ENCODE data around the gene ZNF778. TPM values are rescaled to one million over a fixed set of nuclear protein-coding genes. Genes with fewer than 3 reads are reported as not detected.

Gene ZNF778
- total and polyA plus RNA-seq, 2 experiments from 2014 or later, result 1.3 to 2.9 TPM

- Histone ChIP-seq H3K4me2 (no peak overlapping the region), H3K9me2 (replicated peaks; ENCODE audit: insufficient read depth) (no peaks in the 10 kb centered on the region), H3K4me1 (ENCODE audit: insufficient read depth) (no peaks in the 10 kb centered on the region), H3K36me3 (replicated peaks; ENCODE audit: insufficient read depth, low read depth) (no peaks in the 10 kb centered on the region), H3K4me3 (no peak overlapping the region), H3K27ac (no peak overlapping the region), H2AFZ (no peak overlapping the region), H3K9me3 (ENCODE audit: low read depth) (no peaks in the 10 kb centered on the region), H3K27me3 (no peaks in the 10 kb centered on the region), H3K79me2 (peaks cover 3% of the 10 kb centered on the region), H4K20me1 (ENCODE audit: insufficient read depth, poor library complexity, severe bottlenecking) (peaks cover 4% of the 10 kb centered on the region)
- TF ChIP-seq EZH2phosphoT487 (IDR thresholded peaks at IDR 0.05; ENCODE audit: low read depth, severe bottlenecking, unreplicated experiment), result no peak
- TF ChIP-seq CTCF (IDR thresholded peaks at IDR 0.05; ENCODE audit: poor library complexity), result no peak
- no peak for TF ChIP-seq EZH2 (IDR thresholded peaks at IDR 0.05; ENCODE audit: borderline replicate concordance)
- no peak for DNase-seq (ENCODE audit: low spot score)
- 96% methylated on average over 13 of the region's 28 CpGs for WGBS (ENCODE audit: low lambda C conversion rate, missing lambda C conversion rate)
These were observed 63.7 kb downstream of the ZNF778 start for GRCh38 chr16:89281189-89281577.

GRCh38 chr16:89281829-89282228 is 64.3 kb downstream of the ZNF778 start:
- 96% methylated on average over 20 of the region's 20 CpGs for WGBS (ENCODE audit: low lambda C conversion rate, missing lambda C conversion rate)
- Histone ChIP-seq H3K27ac (no peak overlapping the region), H3K4me2 (no peak overlapping the region), H3K9me3 (ENCODE audit: low read depth) (no peaks in the 10 kb centered on the region), H3K4me1 (ENCODE audit: insufficient read depth) (no peaks in the 10 kb centered on the region), H3K4me3 (no peak overlapping the region), H2AFZ (no peak overlapping the region), H4K20me1 (ENCODE audit: insufficient read depth, poor library complexity, severe bottlenecking) (peaks cover 2% of the 10 kb centered on the region), H3K27me3 (no peaks in the 10 kb centered on the region), H3K79me2 (peaks cover 3% of the 10 kb centered on the region), H3K9me2 (replicated peaks; ENCODE audit: insufficient read depth) (no peaks in the 10 kb centered on the region), H3K36me3 (replicated peaks; ENCODE audit: insufficient read depth, low read depth) (no peaks in the 10 kb centered on the region)
- TF ChIP-seq CTCF (IDR thresholded peaks at IDR 0.05; ENCODE audit: poor library complexity) (no peak), EZH2 (IDR thresholded peaks at IDR 0.05; ENCODE audit: borderline replicate concordance) (no peak), EZH2phosphoT487 (IDR thresholded peaks at IDR 0.05; ENCODE audit: low read depth, severe bottlenecking, unreplicated experiment) (no peak)
- no peak for DNase-seq (ENCODE audit: low spot score)

GRCh38 chr16:89282523-89282922 is 65.0 kb downstream of the ZNF778 start:
- H3K4me2 ChIP-seq, result no peak overlapping the region
- TF ChIP-seq CTCF (IDR thresholded peaks at IDR 0.05; ENCODE audit: poor library complexity) (no peak), EZH2 (IDR thresholded peaks at IDR 0.05; ENCODE audit: borderline replicate concordance) (no peak), EZH2phosphoT487 (IDR thresholded peaks at IDR 0.05; ENCODE audit: low read depth, severe bottlenecking, unreplicated experiment) (no peak)
- H3K4me3 ChIP-seq, result no peak overlapping the region
- H3K27me3 ChIP-seq, result no peaks in the 10 kb centered on the region
- no peaks in the 10 kb centered on the region for H3K9me3 ChIP-seq (ENCODE audit: low read depth)
- DNase-seq (ENCODE audit: low spot score), result no peak
- H2AFZ ChIP-seq, result no peak overlapping the region
- WGBS (ENCODE audit: low lambda C conversion rate, missing lambda C conversion rate), result 79% methylated on average over 18 of the region's 18 CpGs
- peak overlapping the region; percentile 27 for H3K27ac ChIP-seq
- no peaks in the 10 kb centered on the region for H3K4me1 ChIP-seq (ENCODE audit: insufficient read depth)
- H3K9me2 ChIP-seq (replicated peaks; ENCODE audit: insufficient read depth), result no peaks in the 10 kb centered on the region
- H3K36me3 ChIP-seq (replicated peaks; ENCODE audit: insufficient read depth, low read depth), result no peaks in the 10 kb centered on the region
- H4K20me1 ChIP-seq (ENCODE audit: insufficient read depth, poor library complexity, severe bottlenecking), result peaks cover 2% of the 10 kb centered on the region
- peaks cover 3% of the 10 kb centered on the region for H3K79me2 ChIP-seq

- H3K4me1 ChIP-seq (ENCODE audit: insufficient read depth), result no peaks in the 10 kb centered on the region
- H3K79me2 ChIP-seq, result peaks cover 3% of the 10 kb centered on the region
- H3K9me3 ChIP-seq (ENCODE audit: low read depth), result no peaks in the 10 kb centered on the region
- no peak for DNase-seq (ENCODE audit: low spot score)
- H4K20me1 ChIP-seq (ENCODE audit: insufficient read depth, poor library complexity, severe bottlenecking), result peaks cover 2% of the 10 kb centered on the region
- no peak overlapping the region for H3K4me2 ChIP-seq
- H3K36me3 ChIP-seq (replicated peaks; ENCODE audit: insufficient read depth, low read depth), result no peaks in the 10 kb centered on the region
- no peak overlapping the region for H3K27ac ChIP-seq
- TF ChIP-seq CTCF (IDR thresholded peaks at IDR 0.05; ENCODE audit: poor library complexity) (no peak), EZH2 (IDR thresholded peaks at IDR 0.05; ENCODE audit: borderline replicate concordance) (no peak), EZH2phosphoT487 (IDR thresholded peaks at IDR 0.05; ENCODE audit: low read depth, severe bottlenecking, unreplicated experiment) (no peak)
- 92% methylated on average over 19 of the region's 20 CpGs for WGBS (ENCODE audit: low lambda C conversion rate, missing lambda C conversion rate)
- no peak overlapping the region for H2AFZ ChIP-seq
- no peaks in the 10 kb centered on the region for H3K9me2 ChIP-seq (replicated peaks; ENCODE audit: insufficient read depth)
- no peak overlapping the region for H3K4me3 ChIP-seq
- H3K27me3 ChIP-seq, result no peaks in the 10 kb centered on the region
These were observed 65.9 kb downstream of the ZNF778 start for GRCh38 chr16:89283449-89283848.

All from hepatocyte (in vitro differentiated cells).